OCI-LY7 (cell line): ENCODE results near the gene MSL1. TPM values are rescaled to one million over a fixed set of nuclear protein-coding genes. Genes with fewer than 3 reads are reported as not detected.

Experiments used
- BruUV-seq: library from RNA; stranded (reverse); fragments of 400-500 nt; replicated peaks from 2 replicates; lab custom pipeline; 2021; lab: Mats Ljungman, UMichigan
- CTCF ChIA-PET: fragments of 300-600 bp; sonication (Branson Sonifier 250); formaldehyde crosslinking; loops from one replicate; lab custom pipeline; 2022; ENCODE audit warnings: antibody characterized with exemption; ENCODE audit not compliant: unreplicated experiment; lab: Charles Lee
- POLR2A ChIA-PET: fragments of 300-600 bp; sonication (Branson Sonifier 250); formaldehyde crosslinking; loops from one replicate; lab custom pipeline; 2022; ENCODE audit warnings: antibody characterized with exemption; lab: Charles Lee
- DNase-seq: peaks from one replicate; pipeline ENCODE4 v3.0.0-alpha.2; 2015; ENCODE audit warnings: low spot score
- H2AFZ ChIP-seq: fragments of 200-600 bp; sonication (generic), shearing (Covaris generic); 2 replicates; pipeline ENCODE4 v1.6.1; 2014; ENCODE audit warnings: mild to moderate bottlenecking, antibody characterized with exemption, low read length, moderate library complexity
- H3K27ac ChIP-seq: fragments of 200-600 bp; sonication (generic); 2 replicates; pipeline ENCODE4 v1.5.1; 2014; ENCODE audit warnings: mixed run types, low read depth, mild to moderate bottlenecking, moderate library complexity, low read length, inconsistent platforms; ENCODE audit not compliant: poor library complexity, severe bottlenecking
- H3K36me3 ChIP-seq: fragments of 200-600 bp; sonication (generic); 2 replicates; pipeline ENCODE4 v1.6.1; 2014; ENCODE audit warnings: mild to moderate bottlenecking, antibody characterized with exemption, low read length, moderate library complexity, mixed read lengths; ENCODE audit not compliant: insufficient read depth
- H3K4me1 ChIP-seq: fragments of 200-600 bp; sonication (generic); 2 replicates; pipeline ENCODE4 v1.5.1; 2014; ENCODE audit warnings: mild to moderate bottlenecking, low read length; ENCODE audit not compliant: insufficient read depth, poor library complexity, severe bottlenecking
- H3K4me2 ChIP-seq: fragments of 200-600 bp; sonication (generic); 2 replicates; pipeline ENCODE4 v1.6.1; 2014; ENCODE audit warnings: mild to moderate bottlenecking, low read length
- H3K4me3 ChIP-seq: fragments of 200-600 bp; sonication (generic); 2 replicates; pipeline ENCODE4 v1.5.1; 2014; ENCODE audit warnings: mild to moderate bottlenecking, low read depth, low read length; ENCODE audit not compliant: poor library complexity, severe bottlenecking
- H3K79me2 ChIP-seq: fragments of 200-600 bp; sonication (generic); 2 replicates; pipeline ENCODE4 v1.6.1; 2016; ENCODE audit warnings: low read depth, mild to moderate bottlenecking, low read length, moderate library complexity, mixed read lengths; ENCODE audit not compliant: insufficient read depth
- H3K9me2 ChIP-seq: fragments of 200-600 bp; sonication (generic); 2 replicates; pipeline ENCODE4 v1.6.1; 2016; ENCODE audit warnings: mild to moderate bottlenecking, low read length, mixed read lengths; ENCODE audit not compliant: insufficient read depth
- H3K9me3 ChIP-seq: fragments of 200-600 bp; sonication (generic); 2 replicates; pipeline ENCODE4 v1.6.1; 2014; ENCODE audit warnings: mild to moderate bottlenecking, mixed run types, low read length, mixed read lengths
- H4K20me1 ChIP-seq: fragments of 200-600 bp; sonication (generic); 2 replicates; pipeline ENCODE4 v1.6.1; 2014; ENCODE audit warnings: mild to moderate bottlenecking, antibody characterized with exemption, low read length, moderate library complexity, mixed read lengths; ENCODE audit not compliant: insufficient read depth
- CTCF ChIP-seq: fragments of 200-600 bp; sonication (generic); conservative IDR thresholded peaks from 2 replicates; pipeline ENCODE4 v1.5.1; 2014; ENCODE audit warnings: mild to moderate bottlenecking, antibody characterized with exemption, low read length, moderate library complexity, mixed read lengths
- EZH2phosphoT487 ChIP-seq: fragments of 200-600 bp; sonication (generic); IDR thresholded peaks from 2 replicates; pipeline ENCODE4 v1.6.1; 2018; ENCODE audit warnings: low read depth, borderline replicate concordance, mild to moderate bottlenecking, mixed run types, antibody characterized with exemption, low read length, moderate library complexity, mixed read lengths
- intact Hi-C: fragments of 100-400 bp; cut with micrococcal nuclease; formaldehyde crosslinking; loops from one replicate; pipeline ENCODE4 v1.10.0; 2022; ENCODE audit not compliant: unreplicated experiment
- total RNA-seq, 2 experiments: library from RNA; depleted of rRNA in 1 of 2; stranded (reverse); fragments of >200 nt in 1 of 2; shearing (Covaris generic) in 1 of 2; gene quantifications; 2 replicates each; pipeline ENCODE4 v1.2.3, GENCODE V29; 2014 to 2022

The MSL1 gene
- total RNA-seq, 2 experiments from 2014 or later = 95.4 to 97.2 TPM

GRCh38 chr17:40089077-40089895 is 32.5 kb upstream of the MSL1 start:
- H2AFZ ChIP-seq = no peak overlapping the region
- H4K20me1 ChIP-seq = no peaks in the 10 kb centered on the region
- DNase-seq = no peak
- no peak overlapping the region for H3K4me3 ChIP-seq
- POLR2A ChIA-PET = no interaction called here
- no peak overlapping the region for H3K4me2 ChIP-seq
- intact Hi-C loops = no loop called here
- CTCF ChIA-PET = interaction anchor here (2.3 kb wide), 1 partner anchor 15 kb away, joined by 5 read pairs; no protein-coding TSS in a partner anchor
- no peaks in the 10 kb centered on the region for H3K9me3 ChIP-seq
- no peaks in the 10 kb centered on the region for H3K4me1 ChIP-seq
- H3K79me2 ChIP-seq = no peaks in the 10 kb centered on the region
- H3K27ac ChIP-seq = no peak overlapping the region
- no peaks in the 10 kb centered on the region for H3K9me2 ChIP-seq
- no peak for TF ChIP-seq CTCF
- no peak for TF ChIP-seq EZH2phosphoT487
- peaks cover 17% of the 10 kb centered on the region for H3K36me3 ChIP-seq
- BruUV-seq = no TSS peak

DNA sequence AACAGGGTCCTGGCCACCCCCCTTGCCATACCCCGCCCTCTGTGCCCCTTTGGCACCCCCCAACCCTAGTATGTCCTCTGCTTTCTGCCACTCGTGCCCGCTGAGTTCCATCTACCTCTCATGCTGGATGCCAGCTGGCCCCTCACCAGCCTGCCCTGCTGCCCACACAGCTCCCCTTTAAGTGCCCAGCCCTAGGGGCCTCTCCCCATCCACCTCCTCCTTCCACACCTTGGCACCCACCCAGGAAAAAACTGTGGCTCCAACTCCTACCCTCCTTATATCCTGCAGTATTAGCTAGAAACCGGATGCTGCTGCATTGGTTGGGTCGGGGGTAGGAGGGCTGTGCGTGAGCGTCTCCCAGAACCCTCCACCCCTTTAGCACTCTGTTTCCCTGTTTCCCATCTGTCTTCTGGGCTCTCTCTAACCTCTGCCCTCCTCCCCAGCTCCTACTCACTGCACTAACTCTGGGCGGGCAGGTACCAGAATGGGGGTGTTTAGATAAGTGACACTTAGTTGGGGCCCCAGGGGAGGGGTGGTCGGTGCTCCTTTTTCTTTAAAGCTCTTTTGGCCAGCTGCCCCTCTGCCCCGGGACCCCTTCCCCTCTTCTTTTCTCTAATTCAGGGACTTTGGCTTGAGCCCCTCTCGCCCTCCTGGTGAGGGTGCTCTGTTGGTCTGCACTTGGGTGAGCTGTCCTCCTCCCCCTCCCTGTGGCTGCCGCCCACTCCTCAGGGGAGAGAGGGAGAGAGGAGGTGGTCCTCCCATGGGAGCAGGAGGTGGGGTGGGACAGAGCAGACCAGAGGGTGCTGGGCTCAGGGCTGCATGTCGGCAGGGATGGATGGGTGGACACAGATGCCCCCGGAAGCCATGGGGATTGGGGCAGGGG is 31.3 kb upstream of the MSL1 start:
- no peaks in the 10 kb centered on the region for H4K20me1 ChIP-seq
- peaks cover 27% of the 10 kb centered on the region for H3K36me3 ChIP-seq
- no TSS peak for BruUV-seq
- no peak overlapping the region for H3K27ac ChIP-seq
- intact Hi-C loops = no loop called here
- H3K4me2 ChIP-seq = no peak overlapping the region
- H3K9me2 ChIP-seq = no peaks in the 10 kb centered on the region
- no peak for TF ChIP-seq EZH2phosphoT487
- TF ChIP-seq CTCF = no peak
- no peak overlapping the region for H2AFZ ChIP-seq
- H3K79me2 ChIP-seq = no peaks in the 10 kb centered on the region
- no peaks in the 10 kb centered on the region for H3K9me3 ChIP-seq
- peaks cover 3% of the 10 kb centered on the region for H3K4me1 ChIP-seq
- POLR2A ChIA-PET = interaction anchor here (0.5 kb wide), 1 partner anchor 204 kb away, joined by 3 read pairs; no protein-coding TSS in a partner anchor
- no peak overlapping the region for H3K4me3 ChIP-seq
- CTCF ChIA-PET = interaction anchor here (2.3 kb wide), 1 partner anchor 16 kb away, joined by 5 read pairs; no protein-coding TSS in a partner anchor
- no peak for DNase-seq
